Ishikawa (cell line): ENCODE data around the gene MAT2A.

Experiments
- CEBPB ChIP-seq: IDR thresholded peaks from 2 replicates; pipeline ENCODE4 v1.6.1; 2012
- CREB1 ChIP-seq: IDR thresholded peaks from 2 replicates; pipeline ENCODE4 v1.6.1; 2012; ENCODE audit warnings: low read depth
- EGR1 ChIP-seq: IDR thresholded peaks from 2 replicates; pipeline ENCODE4 v1.6.1; 2012
- EP300 ChIP-seq: IDR thresholded peaks from 2 replicates; pipeline ENCODE4 v1.6.1; 2012; ENCODE audit warnings: borderline replicate concordance
- FOXM1 ChIP-seq: IDR thresholded peaks from 2 replicates; pipeline ENCODE4 v1.6.1; 2012; ENCODE audit warnings: low read depth, borderline replicate concordance
- MAX ChIP-seq: IDR thresholded peaks from 2 replicates; pipeline ENCODE4 v1.6.1; 2012
- NFIC ChIP-seq: IDR thresholded peaks from 2 replicates; pipeline ENCODE4 v1.6.1; 2012
- RAD21 ChIP-seq: IDR thresholded peaks from 2 replicates; pipeline ENCODE4 v1.6.1; 2012; ENCODE audit warnings: low read depth
- REST ChIP-seq: IDR thresholded peaks from 2 replicates; pipeline ENCODE4 v1.6.1; 2012; ENCODE audit warnings: low read depth, mild to moderate bottlenecking
- TAF1 ChIP-seq: IDR thresholded peaks from 2 replicates; pipeline ENCODE4 v1.6.1; 2012; ENCODE audit warnings: low read depth, mild to moderate bottlenecking
- TCF12 ChIP-seq: IDR thresholded peaks from 2 replicates; pipeline ENCODE4 v1.6.1; 2012; ENCODE audit warnings: low read depth
- TEAD4 ChIP-seq: IDR thresholded peaks from 2 replicates; pipeline ENCODE4 v1.6.1; 2012
- USF1 ChIP-seq: IDR thresholded peaks from 2 replicates; pipeline ENCODE4 v1.6.1; 2012
- YY1 ChIP-seq: IDR thresholded peaks from 2 replicates; pipeline ENCODE4 v1.6.1; 2012; ENCODE audit warnings: low read depth
- ZBTB7A ChIP-seq: IDR thresholded peaks from 2 replicates; pipeline ENCODE4 v1.6.1; 2012; ENCODE audit warnings: low read depth

Gene MAT2A

GRCh38 chr2:85551698-85552678 lies 13.0 kb downstream of the MAT2A start:
- TF ChIP-seq MAX (no peak), EP300 (no peak), RAD21 (peak; percentile 89)

- TF ChIP-seq YY1 = no peak
- no peak for TF ChIP-seq EGR1
- no peak for TF ChIP-seq TEAD4
- TF ChIP-seq NFIC = no peak
- TF ChIP-seq CREB1 = no peak
- TF ChIP-seq FOXM1 = no peak
- TF ChIP-seq REST = no peak
- no peak for TF ChIP-seq TAF1
These were observed 14.2 kb downstream of the MAT2A start for GRCh38 chr2:85553184-85553583.

GRCh38 chr2:85554980-85555612 lies 16.1 kb downstream of the MAT2A start:
- no peak for TF ChIP-seq ZBTB7A
- no peak for TF ChIP-seq EGR1
- TF ChIP-seq CREB1 = no peak
- no peak for TF ChIP-seq TAF1
- no peak for TF ChIP-seq NFIC
- TF ChIP-seq CEBPB = no peak
- TF ChIP-seq TCF12 = no peak
- no peak for TF ChIP-seq MAX
- TF ChIP-seq TEAD4 = no peak
- no peak for TF ChIP-seq REST
- no peak for TF ChIP-seq YY1
- no peak for TF ChIP-seq EP300
- TF ChIP-seq USF1 = no peak
- TF ChIP-seq FOXM1 = no peak
- no peak for TF ChIP-seq RAD21

GRCh38 chr2:85557130-85557529 lies 18.2 kb downstream of the MAT2A start:
- TF ChIP-seq TCF12 (no peak), EP300 (no peak), CREB1 (no peak), ZBTB7A (no peak), CEBPB (no peak), MAX (no peak), TEAD4 (no peak), FOXM1 (no peak), REST (no peak), USF1 (no peak)
